Activated CD8-positive, alpha-beta memory T cell treated with anti-CD3 and anti-CD28 coated beads for 48 hours (primary cell): ENCODE data around the gene UXT.
"Not testable (repeated sequence)": the region's sequence is repeated elsewhere in the genome, so short reads cannot be mapped to it uniquely, and the experiment has no call there.

Experiments
- DNase-seq, 3 experiments: peaks; one replicate each; pipeline ENCODE4 v3.0.0-alpha.2; 2020; ENCODE audit warnings: low read depth in 2 of 3, low spot score in 2 of 3

UXT gene, protein sequence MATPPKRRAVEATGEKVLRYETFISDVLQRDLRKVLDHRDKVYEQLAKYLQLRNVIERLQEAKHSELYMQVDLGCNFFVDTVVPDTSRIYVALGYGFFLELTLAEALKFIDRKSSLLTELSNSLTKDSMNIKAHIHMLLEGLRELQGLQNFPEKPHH

DNA sequence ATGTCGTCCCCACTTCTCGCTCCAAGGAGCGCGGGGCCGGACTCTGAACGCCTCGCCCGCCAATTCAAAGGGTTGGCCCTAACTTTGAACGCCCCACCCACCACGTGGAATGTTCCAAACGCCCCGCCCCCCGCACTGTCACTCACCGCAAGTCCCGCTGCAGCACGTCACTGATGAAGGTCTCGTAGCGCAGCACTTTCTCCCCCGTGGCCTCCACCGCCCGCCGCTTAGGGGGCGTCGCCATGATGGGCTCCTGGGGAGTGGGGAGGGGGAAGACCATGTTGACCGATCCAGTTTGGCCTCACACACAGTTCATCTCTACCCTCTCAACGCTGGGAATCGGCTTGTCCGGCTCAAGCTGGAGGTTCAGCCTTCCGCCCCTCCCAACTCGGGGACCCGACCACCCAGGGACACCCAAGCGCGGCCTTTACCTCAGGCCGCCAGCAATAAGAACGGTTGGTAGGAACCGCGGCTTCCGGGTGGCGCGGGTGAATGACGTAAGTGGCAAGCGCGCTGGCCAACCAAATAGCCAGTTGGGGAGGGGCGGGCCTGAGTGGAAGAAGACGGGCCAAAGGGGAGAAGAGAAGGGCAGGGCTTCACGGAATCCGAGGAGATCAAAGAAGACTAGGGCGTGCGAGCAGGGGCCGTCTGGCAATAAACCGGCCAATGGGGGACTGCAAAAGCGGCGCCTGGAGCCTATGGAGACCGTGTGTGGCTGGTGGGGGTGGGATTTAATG is at the start of gene UXT:
Gene UXT, minus strand, starts transcription at position 497 of the 737 bp plus-strand sequence. Its CDS starts 253 bp downstream, at position 244.
- DNase-seq = peak; percentile 74 to 79 (median 76)

DNA sequence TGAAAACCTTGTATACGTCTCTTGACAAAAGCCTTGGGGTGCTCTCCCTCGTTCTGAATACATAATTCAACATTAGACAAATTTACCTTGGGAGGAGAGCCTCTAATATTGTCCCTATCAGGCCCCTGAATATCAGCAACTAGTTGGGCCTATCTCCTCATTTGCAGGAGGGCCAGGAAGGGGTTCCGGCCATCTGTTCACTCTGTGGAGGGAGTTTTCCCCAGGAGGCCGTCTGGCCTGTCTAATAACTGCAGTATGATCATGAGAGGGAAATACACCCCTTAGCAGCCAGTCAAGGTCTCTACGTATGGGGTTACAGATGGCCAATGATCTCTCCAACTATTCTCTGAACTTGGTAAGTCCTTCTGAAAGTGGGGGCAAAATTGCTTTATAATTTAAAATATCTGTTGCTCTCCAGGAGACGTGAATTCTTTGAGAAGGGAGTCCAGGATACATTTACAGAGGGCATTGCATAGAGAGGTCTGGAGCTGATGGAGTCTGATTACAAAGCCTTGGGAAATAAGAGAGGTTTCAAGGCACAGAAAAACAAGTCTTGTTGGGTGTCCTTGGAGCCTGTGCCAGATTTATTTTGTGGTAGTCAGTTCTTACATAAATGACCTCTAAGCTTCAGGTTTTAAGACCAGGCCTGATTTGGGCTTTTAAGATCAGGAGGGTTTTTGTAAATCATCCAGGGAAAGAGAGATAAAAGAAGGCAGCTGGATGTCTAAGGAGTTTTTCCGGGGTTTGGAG is 48.2 kb upstream of the UXT start:
- DNase-seq = no peak

DNA sequence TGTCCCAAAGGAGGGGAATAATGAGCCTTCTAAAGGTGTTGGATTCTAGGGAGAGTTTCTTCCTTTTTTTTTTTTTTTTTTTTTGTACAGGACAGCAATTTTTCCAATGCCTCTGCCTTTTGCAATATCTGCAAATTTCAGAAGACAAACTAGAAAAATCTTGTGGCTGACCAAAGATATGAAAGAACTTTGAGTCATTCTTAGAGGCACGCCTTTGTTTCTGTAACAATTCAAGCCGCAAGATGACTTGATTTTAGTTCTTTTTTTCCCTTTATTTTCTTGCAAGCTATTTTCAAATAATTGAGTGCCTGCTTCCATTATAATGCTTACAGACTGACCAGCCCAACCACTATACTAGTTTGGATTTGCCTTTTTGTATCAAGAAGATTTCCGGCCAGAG is 47.6 kb upstream of the UXT start:
- no peak for DNase-seq

DNA sequence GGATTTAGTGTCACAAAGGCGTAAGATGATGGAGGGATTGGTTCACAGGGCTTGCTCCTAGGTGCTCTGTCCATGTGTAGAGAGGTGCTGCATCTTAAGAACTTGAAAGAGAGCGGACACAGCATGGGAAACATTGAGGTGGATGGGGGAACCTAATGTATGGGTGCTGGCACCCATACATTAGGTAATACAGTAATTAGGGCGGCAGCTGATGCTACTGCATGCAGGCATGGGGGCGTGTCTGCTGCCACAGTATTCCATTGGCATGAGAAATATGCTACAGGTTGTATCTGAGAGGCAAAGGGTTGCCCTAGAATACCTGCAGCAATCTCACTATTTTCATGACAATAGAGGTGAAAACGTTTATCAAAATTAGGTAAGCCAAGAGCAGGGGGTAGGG is 45.8 kb upstream of the UXT start:
- no peak for DNase-seq

DNA sequence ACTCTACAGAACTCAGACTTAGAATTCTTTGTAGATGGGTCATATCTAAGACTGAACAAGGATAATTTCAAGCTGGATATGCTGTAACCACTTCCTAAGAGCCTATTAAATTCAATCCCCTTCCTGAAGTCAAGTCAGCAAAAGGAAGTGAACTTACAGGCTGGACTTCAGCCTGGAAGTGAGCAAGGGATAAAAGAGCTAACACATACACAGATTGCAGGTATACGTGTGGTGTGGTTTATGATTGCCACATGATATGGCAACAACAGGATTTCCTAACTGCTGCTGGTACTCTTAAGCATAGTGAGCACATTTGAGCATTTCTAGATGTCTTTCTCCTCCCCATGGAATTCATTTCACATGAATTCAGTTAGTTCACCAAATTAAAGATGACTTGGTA is 38.2 kb upstream of the UXT start:
- DNase-seq = no peak

DNA sequence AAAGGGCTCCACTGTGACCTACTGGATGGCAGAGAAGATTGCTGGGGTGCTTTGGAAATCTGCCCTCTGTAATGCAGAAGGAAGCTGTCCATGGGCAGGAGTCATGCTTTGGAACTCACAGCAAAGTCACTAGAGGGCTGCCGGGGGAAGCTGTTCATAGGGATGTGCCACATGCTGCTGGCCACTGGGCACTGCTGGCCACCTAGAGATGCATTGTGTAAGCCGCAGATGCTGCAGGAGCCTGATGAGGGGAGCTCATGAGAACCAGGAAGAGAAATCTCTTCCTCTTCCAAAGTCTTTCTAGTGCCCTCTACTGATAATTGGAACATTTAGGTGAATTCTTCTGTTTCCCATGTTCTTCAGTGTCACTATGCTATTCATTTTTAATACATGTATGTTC is 31.2 kb upstream of the UXT start:
- DNase-seq = no peak

DNA sequence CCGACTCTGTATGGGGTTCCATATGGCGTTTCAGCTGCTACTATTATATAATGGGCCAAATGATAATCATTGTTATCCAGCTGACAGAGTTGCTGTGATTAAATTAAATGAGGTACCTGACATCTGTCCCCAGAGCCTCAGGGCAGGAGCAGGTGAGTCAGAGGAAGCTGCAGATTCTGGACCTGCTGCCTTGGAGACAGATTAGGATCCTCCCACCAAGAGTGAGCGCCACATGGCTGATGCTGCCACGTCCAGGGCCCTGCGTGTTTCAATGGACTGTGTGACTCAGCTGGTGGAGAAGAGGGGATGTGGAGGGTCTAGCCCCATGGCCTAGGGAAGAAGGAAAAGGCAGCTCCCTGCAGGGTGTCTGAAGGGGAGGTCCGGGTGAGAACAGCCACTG is 28.3 kb upstream of the UXT start:
- DNase-seq = no peak

DNA sequence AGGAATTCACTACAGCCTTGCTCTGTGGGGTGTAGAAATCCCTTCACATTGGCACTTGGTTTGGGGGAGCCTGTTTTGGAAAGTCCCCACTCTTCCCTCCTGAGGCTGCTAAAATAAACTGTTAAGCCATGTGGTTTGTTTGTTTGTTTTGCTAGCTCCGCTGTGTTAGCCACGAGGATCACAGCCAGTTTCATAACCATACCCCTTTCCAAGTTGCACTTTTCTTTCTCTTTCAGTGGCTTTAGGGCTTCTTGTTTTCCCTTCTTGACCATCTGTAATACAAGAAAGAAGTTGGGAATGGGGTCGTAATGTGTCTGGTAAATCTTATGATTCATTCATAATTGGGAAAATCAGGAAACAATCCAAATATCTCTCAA is 24.8 kb upstream of the UXT start:
- DNase-seq = no peak

DNA sequence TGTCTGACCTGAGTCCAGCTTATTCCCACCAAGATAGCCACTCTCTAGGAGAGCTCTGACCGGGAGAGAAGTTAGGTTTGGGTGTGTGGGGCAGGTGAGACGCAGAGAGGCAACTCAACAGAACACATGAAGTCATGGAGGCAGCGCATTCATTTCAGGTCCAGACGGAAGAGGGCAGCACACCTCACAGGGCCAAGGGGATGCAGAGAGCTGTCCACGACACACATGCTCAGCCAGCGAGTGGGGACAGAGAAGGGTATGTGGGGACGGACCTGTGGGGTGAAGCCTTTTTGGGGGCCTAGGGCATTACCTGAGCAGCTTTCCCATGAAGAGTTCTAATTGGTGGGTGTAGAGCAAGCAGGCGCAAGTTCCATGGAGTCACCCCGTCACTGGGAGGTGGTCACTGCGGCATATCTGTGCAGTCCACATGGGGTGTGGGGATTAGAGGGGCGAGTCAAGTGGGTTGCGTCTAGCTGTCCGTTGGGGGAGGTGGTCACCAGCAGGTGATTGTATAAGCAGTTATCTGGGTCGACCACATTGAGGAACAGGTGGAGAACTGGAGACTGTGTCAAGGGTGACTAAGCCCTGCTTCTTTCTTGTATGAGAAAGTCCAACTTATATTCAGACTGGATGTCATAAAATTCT is 24.3 kb upstream of the UXT start:
- DNase-seq = no peak

DNA sequence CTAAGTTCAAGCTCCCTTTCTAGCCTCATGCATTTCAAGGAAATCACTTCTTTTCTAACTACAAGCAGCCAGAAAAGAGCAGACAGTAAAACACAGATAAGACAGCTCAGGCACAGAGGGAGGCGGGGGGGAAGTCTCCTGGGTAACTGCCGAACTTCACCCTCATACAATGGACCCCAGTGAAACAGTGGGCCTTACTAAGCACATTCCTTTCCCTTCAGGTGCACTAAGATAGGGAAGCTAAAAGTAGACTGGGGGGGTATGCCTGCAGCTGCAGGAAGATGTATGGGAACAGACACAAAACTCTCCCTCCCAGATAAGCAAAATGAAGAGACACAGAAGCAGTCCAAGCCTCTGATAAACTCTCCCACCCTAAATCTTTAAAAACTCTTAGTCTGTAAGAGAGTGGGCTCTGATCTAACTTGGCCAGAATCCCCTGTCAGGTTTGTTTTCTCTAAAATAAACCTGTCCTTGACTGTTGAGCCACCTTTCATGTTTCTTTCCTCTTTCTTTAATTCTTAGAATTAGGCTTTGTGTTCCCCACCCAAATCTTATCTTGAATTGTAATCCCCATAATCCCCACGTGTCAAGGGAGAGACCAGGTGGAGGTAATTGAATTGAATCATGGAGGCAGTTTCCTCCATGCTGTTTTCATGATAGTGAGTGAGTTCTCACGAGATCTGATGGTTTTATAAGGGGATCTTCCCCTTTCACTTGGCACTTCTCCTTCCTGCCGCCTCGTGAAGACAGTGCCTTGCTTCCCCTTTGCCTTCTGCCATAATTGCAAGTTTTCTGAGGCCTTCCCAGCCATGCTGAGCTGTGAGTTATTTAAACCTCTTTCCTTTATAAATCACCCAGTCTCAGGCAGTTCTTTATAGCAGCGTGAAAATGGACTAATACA is 17.2 kb upstream of the UXT start:
- not testable (repeated sequence) for DNase-seq

DNA sequence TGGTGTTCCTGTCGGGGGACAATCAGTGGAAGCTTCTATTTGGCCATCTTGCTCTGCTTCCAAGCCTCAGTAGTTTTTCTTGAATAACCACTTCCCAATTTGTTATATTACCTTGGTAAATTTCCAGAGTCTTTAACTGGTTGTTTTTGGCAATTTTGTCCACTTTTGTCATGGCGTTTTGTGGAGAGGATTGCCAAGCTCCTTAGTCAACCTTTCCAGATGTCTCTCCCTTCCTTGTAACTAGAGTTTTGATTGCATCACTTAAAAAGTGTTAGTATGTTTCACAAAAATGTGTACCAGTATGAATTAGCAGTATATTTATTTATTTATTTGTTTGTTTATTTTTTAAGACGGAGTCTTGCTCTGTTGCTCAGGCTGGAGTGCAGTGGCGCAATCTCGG is 15.8 kb upstream of the UXT start:
- no peak for DNase-seq

DNA sequence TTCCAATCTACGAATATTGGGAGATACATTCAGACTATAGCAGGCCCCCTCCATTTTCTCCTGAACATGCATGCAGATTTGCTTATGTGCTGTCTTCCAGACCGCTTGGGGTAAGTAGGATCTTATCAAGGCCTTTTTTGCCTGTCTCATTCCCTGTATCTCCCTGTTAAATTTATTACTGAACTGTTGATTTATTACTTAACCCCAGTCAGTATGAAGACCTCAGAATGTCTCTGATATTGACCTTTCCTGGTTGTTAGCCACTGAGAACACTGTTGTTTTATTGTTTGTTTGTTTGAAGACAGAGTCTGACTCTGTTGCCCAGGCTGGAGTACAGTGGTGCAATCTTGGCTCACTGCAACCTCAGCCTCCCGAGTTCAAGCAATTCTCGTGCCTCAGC is 6.8 kb upstream of the UXT start:
- not testable (repeated sequence) for DNase-seq

DNA sequence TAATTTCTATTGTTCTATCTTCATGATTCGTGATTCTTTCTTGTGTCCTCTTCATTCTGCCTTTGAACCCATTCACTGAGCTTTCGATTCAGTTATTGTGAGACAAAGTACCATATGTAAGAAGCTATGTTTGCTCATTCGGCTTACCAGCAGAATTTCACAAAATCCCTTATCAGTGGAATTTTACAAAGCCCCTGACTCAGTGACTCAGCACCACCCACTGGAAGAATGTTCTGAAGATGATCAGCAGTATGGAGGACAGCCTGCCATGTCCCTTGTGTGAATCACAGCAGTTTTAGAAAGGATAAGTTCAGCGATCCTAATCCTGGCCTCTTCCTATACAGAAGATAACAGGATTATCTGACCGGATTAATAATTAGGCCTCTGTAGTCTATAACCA is 5.8 kb upstream of the UXT start:
- DNase-seq = no peak

DNA sequence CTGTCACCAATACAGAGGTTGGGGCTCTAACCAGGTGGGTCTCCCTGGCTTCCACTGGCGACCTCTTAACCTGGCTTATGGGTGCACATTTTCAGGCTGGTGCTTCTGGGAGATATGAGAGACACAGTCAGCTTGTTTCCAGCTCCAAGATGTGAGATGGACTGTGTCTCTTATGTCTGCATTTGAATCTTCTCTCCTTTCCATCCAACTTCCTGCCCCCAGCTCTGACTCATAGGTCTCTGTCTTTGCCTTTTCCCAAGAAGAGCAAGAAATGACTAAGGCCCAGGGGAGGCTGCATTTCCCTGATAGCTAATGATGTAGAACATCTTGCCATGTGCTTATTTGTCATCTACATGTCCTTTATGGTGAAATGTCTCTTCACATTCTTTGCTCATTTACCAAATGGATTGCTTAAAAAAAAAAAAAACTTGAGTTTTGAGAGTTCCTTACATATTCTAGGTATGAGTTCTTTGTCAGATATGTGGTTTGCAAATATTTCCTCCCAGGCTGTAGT is 3.2 kb upstream of the UXT start:
- DNase-seq = no peak

DNA sequence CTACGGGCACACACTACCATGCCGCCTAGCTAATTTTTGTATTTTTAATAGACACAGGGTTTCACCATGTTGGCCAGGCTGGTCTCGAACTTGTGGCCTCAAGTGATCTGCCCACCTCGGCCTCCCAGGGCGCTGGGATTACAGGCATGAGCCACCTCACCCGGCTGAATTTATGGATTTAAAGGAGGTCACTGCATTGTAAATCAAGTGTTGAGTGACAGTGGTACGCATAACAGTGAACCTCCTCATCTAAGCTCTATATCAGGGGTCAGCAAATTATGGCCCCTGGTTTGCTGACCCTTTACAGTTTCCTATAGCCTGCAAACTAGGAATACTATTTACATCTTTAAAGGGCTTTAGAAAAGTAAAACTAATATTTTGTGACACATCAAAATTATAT is 2.6 kb upstream of the UXT start:
- no peak for DNase-seq

DNA sequence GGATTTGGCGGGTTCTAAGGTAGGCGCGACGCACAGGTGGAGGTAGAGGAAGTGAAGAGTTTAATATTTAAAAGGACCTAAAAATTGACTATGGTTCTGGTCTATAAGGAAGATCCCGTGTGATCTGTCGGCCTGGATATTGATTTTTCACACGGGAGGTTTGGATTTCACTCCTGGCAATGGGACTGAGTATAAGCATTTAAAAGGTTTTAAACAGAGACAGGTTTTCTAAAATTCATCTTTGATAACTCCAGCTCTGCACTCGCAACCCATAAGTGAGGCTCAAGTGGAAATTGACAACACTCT is 394 bp upstream of the UXT start:
- no peak for DNase-seq

DNA sequence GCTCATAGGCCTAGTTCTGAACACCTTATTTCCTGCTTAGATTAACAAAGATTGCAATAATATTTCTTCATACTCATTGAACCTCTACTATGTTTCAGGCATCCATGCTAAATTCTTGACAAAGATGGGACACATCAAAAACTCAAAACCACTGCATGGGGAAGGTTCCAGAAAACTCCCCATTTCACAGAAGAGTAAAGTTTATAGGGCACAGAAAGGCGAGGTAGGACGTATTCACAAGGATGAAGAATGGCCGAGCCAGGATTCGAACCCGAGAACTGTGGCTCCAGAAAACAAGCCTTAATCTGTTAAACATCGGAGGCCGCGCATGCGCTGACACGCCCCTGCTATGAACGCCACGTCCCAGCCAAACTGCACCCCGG is 688 bp downstream of the UXT start:
- DNase-seq = no peak

DNA sequence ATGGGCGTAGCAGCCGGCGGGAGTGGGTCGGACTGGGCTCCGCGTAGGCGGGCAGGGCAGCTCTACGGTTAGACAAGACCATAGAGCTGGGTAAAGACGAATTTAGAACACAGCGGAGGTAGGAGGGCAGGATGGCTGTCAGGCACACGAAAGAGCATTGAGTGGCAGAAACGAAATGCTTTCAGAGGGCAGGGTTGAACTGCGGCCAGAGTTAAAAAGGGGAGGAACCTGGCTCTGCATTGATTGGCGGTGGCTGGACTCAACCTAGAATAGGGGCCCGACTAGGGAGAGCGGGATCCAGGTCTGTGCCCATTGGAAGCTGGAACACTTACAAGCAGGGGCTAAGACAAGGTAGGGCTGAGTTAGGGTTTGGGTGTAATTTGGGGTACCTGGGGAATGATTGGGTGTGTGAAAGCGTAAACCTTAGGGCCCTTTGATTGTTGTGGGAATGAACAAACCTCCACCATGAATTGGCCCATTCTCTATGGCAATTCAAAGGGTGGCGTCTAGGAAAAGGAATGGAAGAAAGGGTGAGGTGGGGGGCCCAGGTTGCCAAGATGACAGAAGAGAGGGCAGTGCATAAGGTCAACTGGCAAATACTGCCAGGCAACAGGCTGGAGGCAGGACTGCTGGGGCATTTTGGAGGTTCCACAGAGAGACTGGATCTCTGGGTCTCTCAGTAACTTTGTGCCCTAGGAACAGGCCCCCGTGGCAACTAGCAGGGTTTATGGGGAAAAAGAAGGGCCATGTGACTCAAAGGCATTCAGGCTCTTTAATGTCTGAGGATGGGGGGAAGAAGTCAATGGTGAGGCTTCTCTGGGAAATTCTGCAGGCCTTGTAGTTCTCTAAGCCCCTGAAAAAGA is 7.7 kb downstream of the UXT start:
- DNase-seq = no peak

DNA sequence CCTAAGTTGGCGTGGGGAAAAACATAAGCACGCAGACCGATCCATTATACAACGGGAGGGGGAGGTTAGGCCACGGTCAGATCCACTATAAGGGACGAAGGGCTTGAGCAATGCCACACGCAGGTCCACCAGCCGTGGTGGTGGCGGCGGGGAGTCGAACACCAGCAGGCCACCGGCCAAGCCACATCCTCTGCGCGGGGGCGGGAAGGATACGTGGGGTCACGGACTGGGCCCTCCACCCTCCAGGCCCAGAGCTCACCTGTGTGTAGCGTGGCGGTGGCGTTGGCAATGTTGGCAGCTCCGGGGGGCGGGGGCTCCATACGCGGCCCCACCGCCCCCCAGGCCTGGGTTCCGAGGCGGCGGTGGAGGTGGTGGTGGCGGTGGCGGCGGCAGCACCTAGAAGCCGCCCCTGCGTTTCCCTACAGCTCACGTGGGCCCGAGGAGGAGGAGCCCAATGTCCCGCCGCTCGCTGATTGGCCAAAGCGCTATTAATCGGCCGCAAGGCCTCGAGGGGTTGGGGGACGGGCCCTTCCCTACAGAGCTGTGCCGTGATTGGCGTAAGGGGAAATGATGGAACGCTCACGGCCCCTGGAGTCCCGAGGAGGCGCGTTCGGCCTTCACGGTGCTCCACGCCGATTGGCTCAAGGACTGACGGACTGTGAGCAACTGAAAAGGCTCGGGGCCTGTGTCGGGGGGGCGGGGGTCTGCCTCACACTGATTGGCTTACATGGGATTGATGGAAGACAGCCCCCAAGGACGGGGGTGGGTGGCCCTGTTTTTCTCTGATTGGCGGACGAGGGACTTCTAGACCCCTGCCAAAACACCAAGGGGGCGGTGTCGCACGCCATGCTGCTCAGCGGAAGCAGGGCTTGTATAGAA is 8.6 kb downstream of the UXT start, which contains the start of gene ELK1:
Gene ELK1, minus strand, starts transcription at position 400 of the 879 bp plus-strand sequence. CDS start 9,122 bp downstream, outside the sequence.
- peak; percentile 37 to 74 (median 62) for DNase-seq
